SK-N-SH (cell line): ENCODE measurements around the gene NOLC1. TPM values are rescaled to one million over a fixed set of nuclear protein-coding genes. Genes with fewer than 3 reads are reported as not detected.
"Not testable (repeated sequence)": the region's sequence is repeated elsewhere in the genome, so short reads cannot be mapped to it uniquely, and the experiment has no call there.

Source experiments
- CTCF ChIA-PET: fragments of 300-600, 350-600 bp; formaldehyde crosslinking; extraction: SDS; loops from one replicate; lab custom pipeline; 2021; lab: Yijun Ruan, JAX
- POLR2A ChIA-PET: fragments of 350-600 bp; sonication (Branson Sonifier 250); formaldehyde crosslinking; extraction: SDS; loops from one replicate; lab custom pipeline; 2020; ENCODE audit warnings: antibody characterized with exemption, inconsistent platforms; lab: Yijun Ruan, JAX
- DNase-seq: peaks from one replicate; pipeline ENCODE4 v3.0.0; 2012
- H2AFZ ChIP-seq: fragments of 200-600 bp; sonication (generic); 2 replicates; pipeline ENCODE4 v1.8.1; 2016; ENCODE audit warnings: antibody characterized with exemption, mild to moderate bottlenecking, low read depth
- H3F3A ChIP-seq: fragments of 200-600 bp; sonication (generic); replicated peaks from 2 replicates; pipeline ENCODE3; 2016; ENCODE audit warnings: antibody characterized with exemption, mild to moderate bottlenecking; ENCODE audit not compliant: insufficient read depth
- H3K27ac ChIP-seq, 2 experiments: fragments of 200-500 bp in 1 of 2; fragments of 200-600 bp in 1 of 2; sonication (Bioruptor generic) in 1 of 2; sonication (generic), shearing (Covaris generic) in 1 of 2; 2 replicates each; pipeline versions ENCODE4 v1.5.1 to v1.6.1; 2014 to 2016; ENCODE audit warnings: low read depth in 2 of 2, inconsistent platforms in 1 of 2, low read length in 1 of 2, mild to moderate bottlenecking in 1 of 2, mixed read lengths in 1 of 2
- H3K27me3 ChIP-seq: fragments of 200-600 bp; sonication (generic), shearing (Covaris generic); 2 replicates; pipeline ENCODE4 v1.6.1; 2016; ENCODE audit warnings: mixed run types; ENCODE audit not compliant: insufficient read depth
- H3K36me3 ChIP-seq, 2 experiments: fragments of 200-500 bp in 1 of 2; fragments of 200-600 bp in 1 of 2; sonication (Bioruptor generic) in 1 of 2; sonication (generic) in 1 of 2; replicated peaks in 1 of 2; 2 replicates each; pipeline versions ENCODE3 to v1.5.1; 2014 to 2016; ENCODE audit warnings: low read length in 1 of 2, mild to moderate bottlenecking in 1 of 2; ENCODE audit not compliant: insufficient read depth in 2 of 2, control insufficient read depth in 1 of 2
- H3K4me1 ChIP-seq, 2 experiments: fragments of 200-500 bp in 1 of 2; fragments of 200-600 bp in 1 of 2; sonication (Bioruptor generic) in 1 of 2; sonication (generic), shearing (Covaris generic) in 1 of 2; 2 replicates each; pipeline versions ENCODE4 v1.5.1 to v1.6.1; 2014 to 2016; ENCODE audit warnings: low read depth in 1 of 2, low read length in 1 of 2, mixed run types in 1 of 2; ENCODE audit not compliant: insufficient read depth in 2 of 2, control insufficient read depth in 1 of 2
- H3K4me2 ChIP-seq: fragments of 200-600 bp; sonication (generic), shearing (Covaris generic); 2 replicates; pipeline ENCODE4 v1.6.1; 2017; ENCODE audit warnings: mixed run types
- H3K4me3 ChIP-seq, 2 experiments: fragments of 200-500 bp in 1 of 2; fragments of 200-600 bp in 1 of 2; sonication (Bioruptor generic) in 1 of 2; sonication (generic), shearing (Covaris generic) in 1 of 2; 2 replicates each; pipeline versions ENCODE4 v1.5.1 to v1.8.1; 2014 to 2016; ENCODE audit warnings: low read depth in 2 of 2, inconsistent platforms in 1 of 2, low read length in 1 of 2, mild to moderate bottlenecking in 1 of 2, mixed read lengths in 1 of 2, moderate library complexity in 1 of 2
- H3K79me2 ChIP-seq: fragments of 200-600 bp; sonication (generic); 2 replicates; pipeline ENCODE4 v1.8.1; 2017; ENCODE audit warnings: mild to moderate bottlenecking; ENCODE audit not compliant: insufficient read depth
- H3K9ac ChIP-seq: fragments of 200-600 bp; sonication (generic); 2 replicates; pipeline ENCODE4 v1.6.1; 2017; ENCODE audit warnings: mixed run types
- H3K9me2 ChIP-seq: fragments of 200-600 bp; sonication (generic); 2 replicates; pipeline ENCODE4 v1.6.1; 2017; ENCODE audit warnings: mixed run types
- H3K9me3 ChIP-seq: fragments of 200-600 bp; sonication (generic); 2 replicates; pipeline ENCODE4 v1.6.1; 2017; ENCODE audit warnings: mixed run types, mild to moderate bottlenecking, moderate library complexity
- H4K20me1 ChIP-seq: fragments of 200-600 bp; sonication (generic); 2 replicates; pipeline ENCODE4 v1.6.1; 2017; ENCODE audit warnings: mild to moderate bottlenecking, mixed run types; ENCODE audit not compliant: insufficient read depth
- FOSL2 ChIP-seq: IDR thresholded peaks from 2 replicates; pipeline ENCODE4 v1.4.0; 2012; ENCODE audit warnings: low read depth, mild to moderate bottlenecking, moderate library complexity, borderline replicate concordance
- JUND ChIP-seq: IDR thresholded peaks from 2 replicates; pipeline ENCODE4 v1.4.0; 2012
- MEF2A ChIP-seq: IDR thresholded peaks from 2 replicates; pipeline ENCODE4 v1.4.0; 2012; ENCODE audit warnings: low read depth, borderline replicate concordance
- NFIC ChIP-seq: IDR thresholded peaks from 2 replicates; pipeline ENCODE4 v1.4.0; 2012; ENCODE audit warnings: borderline replicate concordance
- RCOR1 ChIP-seq: fragments of 150-350 bp; IDR thresholded peaks from 2 replicates; pipeline ENCODE4 v1.6.1; 2017; ENCODE audit warnings: antibody characterized with exemption, low read length
- RFX5 ChIP-seq: IDR thresholded peaks from 2 replicates; pipeline ENCODE4 v1.6.1; 2012; ENCODE audit warnings: mild to moderate bottlenecking, improper control_type of control experiment, low read length
- RXRA ChIP-seq: IDR thresholded peaks from 2 replicates; pipeline ENCODE4 v1.4.0; 2012; ENCODE audit warnings: low read depth, mild to moderate bottlenecking, borderline replicate concordance
- SIN3A ChIP-seq: IDR thresholded peaks from 2 replicates; pipeline ENCODE4 v1.6.1; 2012; ENCODE audit warnings: low read depth, mild to moderate bottlenecking, low read length, moderate library complexity, borderline replicate concordance
- SMC3 ChIP-seq: IDR thresholded peaks from 2 replicates; pipeline ENCODE4 v1.6.1; 2012; ENCODE audit warnings: low read depth, low read length, improper control_type of control experiment
- TAF1 ChIP-seq: IDR thresholded peaks from 2 replicates; pipeline ENCODE4 v1.6.1; 2012; ENCODE audit warnings: low read depth, mild to moderate bottlenecking, low read length, moderate library complexity, borderline replicate concordance
- TCF12 ChIP-seq: IDR thresholded peaks from 2 replicates; pipeline ENCODE4 v1.4.0; 2012
- YY1 ChIP-seq: IDR thresholded peaks from 2 replicates; pipeline ENCODE4 v1.4.0; 2012; ENCODE audit warnings: low read depth, mild to moderate bottlenecking
- whole genome bisulfite sequencing: methylation state at CpG from one replicate; pipeline ENCODE4 v1.1.6; 2017; ENCODE audit warnings: low lambda C conversion rate; 5-methylcytosine and 5-hydroxymethylcytosine counted together
- polyA plus RNA-seq, 3 experiments: library from polyadenylated mRNA; depleted of rRNA; stranded (reverse); fragments of >200 nt; gene quantifications; 2 replicates each; pipeline ENCODE4 v1.2.3, GENCODE V29; 2012
- TF ChIP-seq, protein P1 (sequence below): fragments of 150-350 bp; IDR thresholded peaks from 2 replicates; pipeline ENCODE4 v1.6.1; 2017; ENCODE audit warnings: antibody characterized with exemption, low read length, low read depth, borderline replicate concordance
- TF ChIP-seq, protein P2 (sequence below): fragments of 200-600 bp; sonication (generic); IDR thresholded peaks from 2 replicates; pipeline ENCODE4 v1.6.1; 2017; ENCODE audit warnings: antibody characterized with exemption, mild to moderate bottlenecking, moderate library complexity
- TF ChIP-seq, protein P3 (sequence below): IDR thresholded peaks from 2 replicates; pipeline ENCODE4; 2012
- TF ChIP-seq, protein P4 (sequence below): IDR thresholded peaks from 2 replicates; pipeline ENCODE4 v1.4.0; 2012; ENCODE audit warnings: low read depth
- TF ChIP-seq, protein P5 (sequence below): IDR thresholded peaks from 2 replicates; pipeline ENCODE4 v1.4.0; 2012; ENCODE audit warnings: low read depth, borderline replicate concordance

NOLC1 gene
- polyA plus RNA-seq, 1 of the 3 experiments (the other 2 are of a cell fraction) = 71.8 TPM

DNA sequence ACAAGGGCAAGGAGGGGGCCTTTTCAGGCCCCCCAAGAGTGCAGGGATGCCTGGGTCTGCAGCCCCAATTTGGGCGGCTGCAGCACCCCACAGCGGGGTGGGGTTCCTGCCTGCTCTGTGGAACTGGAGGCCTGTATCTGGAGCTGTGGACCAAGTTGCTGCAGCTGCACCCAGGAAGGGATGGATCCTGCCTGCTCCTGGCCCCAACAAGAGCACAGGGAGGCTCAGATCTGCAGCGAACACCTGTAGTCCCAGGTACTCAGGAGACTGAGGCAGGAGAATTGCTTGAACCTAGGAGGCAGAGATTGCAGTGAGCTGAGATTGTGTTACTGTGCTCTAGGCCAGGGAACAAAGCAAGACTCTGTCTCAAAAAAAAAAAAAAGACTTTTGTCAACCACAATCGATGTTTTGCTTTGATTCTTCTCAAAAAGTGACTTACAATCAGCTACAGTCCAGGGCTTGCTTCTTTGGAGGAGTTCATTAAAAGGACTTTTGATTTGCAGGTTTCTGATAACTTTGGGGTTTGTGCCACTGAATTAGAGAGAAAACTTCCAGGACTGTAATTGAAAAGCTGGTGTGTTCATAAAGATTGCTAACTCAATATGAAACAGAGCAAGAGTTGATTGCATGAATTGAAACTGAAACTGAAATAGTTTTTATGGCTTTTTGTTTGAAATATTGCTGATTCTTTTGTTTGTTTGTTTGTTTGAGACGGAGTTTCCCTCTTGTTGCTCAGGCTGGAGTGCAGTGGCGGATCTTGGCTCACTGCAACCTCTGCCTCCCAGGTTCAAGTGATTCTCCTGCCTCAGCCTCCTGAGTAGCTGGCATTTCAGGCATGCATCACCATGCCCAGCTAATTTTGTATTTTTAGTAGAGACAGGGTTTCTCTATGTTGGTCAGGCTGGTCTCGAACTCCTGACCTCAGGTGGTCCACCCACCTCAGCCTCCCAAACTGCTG, 37.0 kb downstream of the NOLC1 start:
- DNase-seq, H3K27ac ChIP-seq, POLR2A ChIA-PET, H3K4me2 ChIP-seq, H3K27me3 ChIP-seq, H3K9ac ChIP-seq, H3F3A ChIP-seq, H3K4me3 ChIP-seq, H3K9me2 ChIP-seq, H3K79me2 ChIP-seq, H3K9me3 ChIP-seq, H3K4me1 ChIP-seq, H3K36me3 ChIP-seq, H2AFZ ChIP-seq, H4K20me1 ChIP-seq: not testable (repeated sequence)
- WGBS = 48% methylated on average over 7 of the region's 7 CpGs
- CTCF ChIA-PET = interaction anchor here (1.0 to 3.0 kb wide), 3 partner anchors 20 to 204 kb away, joined by 3 to 14 read pairs (median 4); no protein-coding TSS in a partner anchor

DNA sequence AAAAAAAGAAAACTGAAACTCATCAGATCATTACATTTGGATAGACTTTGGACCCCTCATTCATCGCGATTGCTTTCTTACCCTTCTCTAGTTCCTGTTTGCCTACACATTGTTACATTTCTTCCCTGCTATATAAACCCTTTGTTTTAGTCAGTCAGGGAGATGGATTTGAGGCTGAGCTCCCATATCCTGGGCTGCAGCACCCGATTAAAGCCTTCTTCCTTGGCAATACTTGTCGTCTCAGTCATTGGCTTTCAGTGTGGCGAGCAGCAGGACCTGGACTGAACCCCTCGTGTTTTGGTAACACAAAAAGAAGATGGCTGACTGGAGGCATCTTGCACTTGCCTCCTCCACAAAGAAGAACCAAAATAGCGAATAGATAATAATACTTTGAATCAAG, 39.8 kb downstream of the NOLC1 start:
- no peak overlapping the region for H3K4me3 ChIP-seq
- 37% methylated on average over 7 of the region's 7 CpGs for WGBS
- no peaks in the 10 kb centered on the region for H3F3A ChIP-seq
- no peaks in the 10 kb centered on the region; a peak in 1 of 4 replicates for H3K4me1 ChIP-seq
- no peak overlapping the region for H3K9ac ChIP-seq
- ChIA-PET CTCF (interaction anchor here (1.3 kb wide), 1 partner anchor 38 kb away, joined by 3 read pairs; no protein-coding TSS in a partner anchor), POLR2A (interaction anchor here (0.6 kb wide), 1 partner anchor 28 kb away, joined by 3 read pairs; no protein-coding TSS in a partner anchor)
- no peaks in the 10 kb centered on the region for H3K36me3 ChIP-seq
- H2AFZ ChIP-seq = no peak overlapping the region
- H3K27me3 ChIP-seq = no peaks in the 10 kb centered on the region
- no peak overlapping the region for H3K4me2 ChIP-seq
- H3K9me3 ChIP-seq = no peaks in the 10 kb centered on the region
- H3K79me2 ChIP-seq = no peaks in the 10 kb centered on the region
- TF ChIP-seq YY1 (no peak), TCF12 (no peak), NFIC (no peak), FOSL2 (no peak), RCOR1 (no peak), JUND (no peak), MEF2A (no peak), TAF1 (no peak), RXRA (no peak), RFX5 (no peak), SIN3A (no peak), SMC3 (no peak)
- TF ChIP-seq, protein P1, sequence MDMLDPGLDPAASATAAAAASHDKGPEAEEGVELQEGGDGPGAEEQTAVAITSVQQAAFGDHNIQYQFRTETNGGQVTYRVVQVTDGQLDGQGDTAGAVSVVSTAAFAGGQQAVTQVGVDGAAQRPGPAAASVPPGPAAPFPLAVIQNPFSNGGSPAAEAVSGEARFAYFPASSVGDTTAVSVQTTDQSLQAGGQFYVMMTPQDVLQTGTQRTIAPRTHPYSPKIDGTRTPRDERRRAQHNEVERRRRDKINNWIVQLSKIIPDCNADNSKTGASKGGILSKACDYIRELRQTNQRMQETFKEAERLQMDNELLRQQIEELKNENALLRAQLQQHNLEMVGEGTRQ = no peak
- TF ChIP-seq, protein P2, sequence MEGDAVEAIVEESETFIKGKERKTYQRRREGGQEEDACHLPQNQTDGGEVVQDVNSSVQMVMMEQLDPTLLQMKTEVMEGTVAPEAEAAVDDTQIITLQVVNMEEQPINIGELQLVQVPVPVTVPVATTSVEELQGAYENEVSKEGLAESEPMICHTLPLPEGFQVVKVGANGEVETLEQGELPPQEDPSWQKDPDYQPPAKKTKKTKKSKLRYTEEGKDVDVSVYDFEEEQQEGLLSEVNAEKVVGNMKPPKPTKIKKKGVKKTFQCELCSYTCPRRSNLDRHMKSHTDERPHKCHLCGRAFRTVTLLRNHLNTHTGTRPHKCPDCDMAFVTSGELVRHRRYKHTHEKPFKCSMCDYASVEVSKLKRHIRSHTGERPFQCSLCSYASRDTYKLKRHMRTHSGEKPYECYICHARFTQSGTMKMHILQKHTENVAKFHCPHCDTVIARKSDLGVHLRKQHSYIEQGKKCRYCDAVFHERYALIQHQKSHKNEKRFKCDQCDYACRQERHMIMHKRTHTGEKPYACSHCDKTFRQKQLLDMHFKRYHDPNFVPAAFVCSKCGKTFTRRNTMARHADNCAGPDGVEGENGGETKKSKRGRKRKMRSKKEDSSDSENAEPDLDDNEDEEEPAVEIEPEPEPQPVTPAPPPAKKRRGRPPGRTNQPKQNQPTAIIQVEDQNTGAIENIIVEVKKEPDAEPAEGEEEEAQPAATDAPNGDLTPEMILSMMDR = no peak
- TF ChIP-seq, protein P3, sequence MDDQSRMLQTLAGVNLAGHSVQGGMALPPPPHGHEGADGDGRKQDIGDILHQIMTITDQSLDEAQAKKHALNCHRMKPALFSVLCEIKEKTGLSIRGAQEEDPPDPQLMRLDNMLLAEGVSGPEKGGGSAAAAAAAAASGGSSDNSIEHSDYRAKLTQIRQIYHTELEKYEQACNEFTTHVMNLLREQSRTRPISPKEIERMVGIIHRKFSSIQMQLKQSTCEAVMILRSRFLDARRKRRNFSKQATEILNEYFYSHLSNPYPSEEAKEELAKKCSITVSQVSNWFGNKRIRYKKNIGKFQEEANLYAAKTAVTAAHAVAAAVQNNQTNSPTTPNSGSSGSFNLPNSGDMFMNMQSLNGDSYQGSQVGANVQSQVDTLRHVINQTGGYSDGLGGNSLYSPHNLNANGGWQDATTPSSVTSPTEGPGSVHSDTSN = no peak
- TF ChIP-seq, protein P4, sequence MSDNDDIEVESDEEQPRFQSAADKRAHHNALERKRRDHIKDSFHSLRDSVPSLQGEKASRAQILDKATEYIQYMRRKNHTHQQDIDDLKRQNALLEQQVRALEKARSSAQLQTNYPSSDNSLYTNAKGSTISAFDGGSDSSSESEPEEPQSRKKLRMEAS = no peak
- TF ChIP-seq, protein P5, sequence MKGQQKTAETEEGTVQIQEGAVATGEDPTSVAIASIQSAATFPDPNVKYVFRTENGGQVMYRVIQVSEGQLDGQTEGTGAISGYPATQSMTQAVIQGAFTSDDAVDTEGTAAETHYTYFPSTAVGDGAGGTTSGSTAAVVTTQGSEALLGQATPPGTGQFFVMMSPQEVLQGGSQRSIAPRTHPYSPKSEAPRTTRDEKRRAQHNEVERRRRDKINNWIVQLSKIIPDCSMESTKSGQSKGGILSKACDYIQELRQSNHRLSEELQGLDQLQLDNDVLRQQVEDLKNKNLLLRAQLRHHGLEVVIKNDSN = no peak
- no peaks in the 10 kb centered on the region for H4K20me1 ChIP-seq
- no peaks in the 10 kb centered on the region for H3K9me2 ChIP-seq
- no peak overlapping the region for H3K27ac ChIP-seq
- no peak for DNase-seq
